T-helper 2 cell treated with Interferon-gamma antibody and Interleukin-4, amounts not matched to agents 100 ng/mL and 5 ng/mL, for 36 hours (primary cell): ENCODE measurements around the gene TXK. TPM values are rescaled to one million over a fixed set of nuclear protein-coding genes. Genes with fewer than 3 reads are reported as not detected.
"Not testable (repeated sequence)": the region's sequence is repeated elsewhere in the genome, so short reads cannot be mapped to it uniquely, and the experiment has no call there.

ENCODE experiments used
- intact Hi-C: fragments of 100-400 bp; cut with micrococcal nuclease; formaldehyde crosslinking; loops from one replicate; pipeline ENCODE4 v1.15.1; 2023
- total RNA-seq: library from RNA; stranded (reverse); gene quantifications from 2 replicates; pipeline ENCODE4 v1.2.3, GENCODE V29; 2022

The TXK gene
- total RNA-seq = 5.0 and 6.8 TPM in 2 replicates

DNA sequence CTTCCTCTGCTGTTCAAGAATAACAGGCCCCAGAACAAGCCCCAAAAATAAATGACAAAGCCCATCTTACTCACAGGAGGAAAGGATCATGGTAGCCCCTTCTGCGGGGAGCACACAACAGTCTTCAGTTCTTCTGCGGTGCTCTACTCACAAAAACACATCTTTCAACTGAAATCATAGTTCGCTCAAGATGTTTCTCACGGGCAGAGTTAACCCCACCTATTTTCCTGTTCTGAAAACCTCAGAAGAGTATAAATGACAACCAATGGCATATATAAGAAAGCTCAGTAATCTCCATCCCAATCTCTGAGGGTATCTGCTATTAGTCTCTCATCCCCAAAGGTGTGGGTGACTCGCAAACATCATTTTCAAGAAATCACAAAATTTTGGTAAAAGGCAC is at the start of gene TXK:
TSS of gene TXK (minus strand) at position 170 of the 400 bp plus-strand sequence. CDS start at position 90, 80 bp downstream.
- intact Hi-C loops = loop anchor here (10.0 kb wide), 2 partner anchors 701 to 1119 kb away; partner anchors contain the start of gene OCIAD1

DNA sequence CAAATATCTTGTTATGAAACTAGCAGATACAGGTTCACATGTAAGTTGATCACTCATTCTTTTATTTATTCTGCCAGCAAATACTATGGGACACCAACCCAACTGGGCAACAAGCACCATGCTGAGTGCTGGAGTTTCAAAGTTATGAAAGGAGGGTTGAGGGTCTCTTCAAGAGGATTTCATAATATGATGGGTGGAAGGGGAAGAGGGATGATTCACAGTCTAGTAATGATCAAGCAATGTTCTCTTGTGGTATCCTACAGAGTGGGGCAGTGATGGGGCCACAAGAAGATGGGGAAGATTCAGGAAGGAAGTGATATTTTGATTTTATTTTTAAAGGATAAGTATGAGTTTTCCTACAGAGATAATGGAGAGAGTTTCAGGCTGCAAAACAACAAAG is 46.2 kb upstream of the TXK start:
- intact Hi-C loops = no loop called here

DNA sequence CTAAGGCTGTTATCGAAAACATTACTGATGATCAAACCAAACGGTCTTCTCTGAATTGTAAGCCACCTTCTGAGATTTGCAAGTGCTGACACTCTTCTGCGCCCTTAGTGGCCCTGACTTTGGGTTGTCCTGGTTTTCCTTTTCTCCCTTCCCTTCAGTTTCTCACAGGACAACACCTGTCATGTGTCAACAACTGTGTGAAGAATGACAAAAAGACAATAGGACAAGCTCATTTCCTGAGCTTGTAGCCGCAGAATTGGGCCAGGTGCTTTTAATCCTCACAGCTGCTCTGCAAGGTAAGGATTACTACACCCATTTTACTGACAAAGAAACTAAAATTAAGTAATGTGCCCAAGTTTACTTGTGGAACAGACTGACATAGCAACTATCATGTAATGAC is 44.9 kb upstream of the TXK start:
- intact Hi-C loops = no loop called here

DNA sequence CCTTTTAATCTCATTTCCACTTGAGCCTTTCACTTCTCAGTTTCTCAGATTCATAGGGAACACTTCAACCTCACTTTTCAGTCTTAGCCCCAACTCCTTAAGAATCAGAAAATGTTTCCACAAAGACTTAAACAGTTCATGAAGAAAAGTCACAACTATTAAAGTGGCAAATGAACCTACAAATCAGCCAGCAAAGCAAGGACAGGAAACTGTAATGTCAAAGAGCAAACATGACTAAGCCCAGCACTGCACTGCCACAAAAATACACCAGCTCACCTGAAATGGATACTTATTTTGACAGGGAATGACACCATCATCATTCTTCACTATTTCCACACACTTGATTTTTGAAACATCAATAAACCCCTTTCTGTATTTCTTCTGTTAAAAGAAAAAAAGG is 41.8 kb upstream of the TXK start:
- intact Hi-C loops = no loop called here

DNA sequence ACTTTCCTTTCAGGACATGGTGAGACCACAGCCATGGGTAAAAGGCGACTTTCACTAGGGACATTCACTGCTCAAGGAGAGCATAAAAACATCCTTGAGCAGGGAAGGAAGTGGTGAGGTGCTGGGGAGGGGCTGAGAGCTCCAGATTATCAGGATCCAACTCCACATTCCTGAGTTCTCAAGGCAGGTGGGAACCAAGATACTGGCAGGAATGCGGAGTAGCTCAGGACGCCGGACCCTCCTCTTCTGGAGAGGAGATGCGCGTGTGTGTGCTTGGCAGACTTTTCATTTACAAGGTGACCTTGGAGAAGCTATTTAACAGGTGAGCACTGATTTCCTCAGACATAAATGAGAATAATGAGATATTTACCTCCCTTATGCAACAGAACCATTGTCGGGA is 41.3 kb upstream of the TXK start:
- intact Hi-C loops = no loop called here

DNA sequence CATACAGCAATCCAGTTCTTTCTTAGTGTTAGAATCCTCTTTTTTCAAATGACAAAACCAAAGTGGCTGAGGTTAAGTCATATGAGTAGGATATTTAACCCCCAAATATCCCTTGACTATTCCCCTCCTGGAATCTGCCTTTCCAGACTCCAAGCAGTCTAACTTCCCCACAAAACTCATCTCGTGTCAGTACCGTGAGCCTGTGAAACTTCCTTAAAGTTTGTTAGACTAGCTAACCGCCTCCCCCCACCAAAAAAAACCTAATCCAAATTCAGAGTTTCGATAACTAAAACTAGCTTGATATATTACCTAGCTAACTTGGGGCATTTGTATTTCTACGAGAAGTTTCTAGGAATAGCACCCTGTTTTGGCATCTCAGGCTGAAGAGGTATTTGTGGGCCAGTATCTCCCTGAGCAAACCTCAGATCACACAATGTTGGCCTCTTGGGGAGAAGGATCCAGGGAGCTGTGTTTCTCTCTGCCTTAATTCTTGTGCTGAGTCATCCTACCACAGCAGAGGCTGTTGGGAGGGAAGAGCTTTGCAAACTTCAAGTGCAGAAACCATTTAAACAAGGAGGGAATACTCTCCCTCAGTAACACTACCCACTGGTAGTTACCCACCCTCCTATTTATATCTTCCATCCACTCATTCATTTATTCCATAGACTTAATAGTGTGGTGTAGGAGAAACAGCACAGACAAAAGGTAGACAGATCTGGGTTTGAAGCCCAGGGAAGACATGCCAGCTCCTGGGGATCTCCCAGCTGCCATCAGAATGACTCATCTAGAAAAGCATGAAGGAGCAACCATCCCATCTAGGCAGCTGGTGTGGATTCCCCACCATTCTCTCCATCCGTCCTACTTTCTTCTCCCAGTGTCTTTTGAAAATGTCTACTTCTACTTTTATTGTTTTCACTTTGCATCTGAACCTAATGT is 39.3 kb upstream of the TXK start:
- intact Hi-C loops = no loop called here

DNA sequence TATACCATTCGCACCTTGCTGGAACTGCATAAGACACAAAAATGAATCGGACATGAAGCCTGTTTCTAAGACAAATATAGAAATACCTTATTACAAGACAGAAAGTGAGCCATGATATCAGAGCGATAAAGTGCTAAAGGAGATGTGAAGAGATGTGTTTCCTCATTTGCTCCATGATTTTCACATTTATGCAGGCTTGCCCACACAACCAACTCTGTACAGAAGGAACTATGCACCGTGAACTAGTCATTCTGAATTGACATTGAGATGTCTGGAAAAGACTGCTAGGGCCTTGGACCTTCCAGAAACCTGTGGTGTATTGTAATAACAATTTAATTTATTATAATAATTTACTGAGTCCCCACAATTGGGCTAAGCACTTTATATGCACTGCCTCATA is 38.6 kb upstream of the TXK start:
- intact Hi-C loops = no loop called here

DNA sequence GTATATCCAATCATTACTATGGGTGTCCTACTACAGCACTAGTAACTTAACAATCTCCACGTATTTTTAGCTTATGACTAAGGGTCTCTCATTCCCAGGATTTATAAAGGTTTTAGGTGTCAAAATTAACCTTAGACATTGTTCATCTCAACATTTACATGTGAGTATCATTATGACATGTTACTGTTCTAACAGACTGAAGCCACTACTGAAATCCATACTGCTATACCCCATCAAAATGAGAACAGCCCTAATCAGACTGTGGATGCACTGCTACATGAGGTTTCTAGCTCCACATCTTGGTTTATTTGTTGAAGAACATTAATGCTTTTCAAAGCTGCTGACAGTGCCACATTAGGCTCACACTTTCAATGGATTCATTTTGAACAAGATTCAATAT is 35.6 kb upstream of the TXK start:
- intact Hi-C loops = no loop called here

DNA sequence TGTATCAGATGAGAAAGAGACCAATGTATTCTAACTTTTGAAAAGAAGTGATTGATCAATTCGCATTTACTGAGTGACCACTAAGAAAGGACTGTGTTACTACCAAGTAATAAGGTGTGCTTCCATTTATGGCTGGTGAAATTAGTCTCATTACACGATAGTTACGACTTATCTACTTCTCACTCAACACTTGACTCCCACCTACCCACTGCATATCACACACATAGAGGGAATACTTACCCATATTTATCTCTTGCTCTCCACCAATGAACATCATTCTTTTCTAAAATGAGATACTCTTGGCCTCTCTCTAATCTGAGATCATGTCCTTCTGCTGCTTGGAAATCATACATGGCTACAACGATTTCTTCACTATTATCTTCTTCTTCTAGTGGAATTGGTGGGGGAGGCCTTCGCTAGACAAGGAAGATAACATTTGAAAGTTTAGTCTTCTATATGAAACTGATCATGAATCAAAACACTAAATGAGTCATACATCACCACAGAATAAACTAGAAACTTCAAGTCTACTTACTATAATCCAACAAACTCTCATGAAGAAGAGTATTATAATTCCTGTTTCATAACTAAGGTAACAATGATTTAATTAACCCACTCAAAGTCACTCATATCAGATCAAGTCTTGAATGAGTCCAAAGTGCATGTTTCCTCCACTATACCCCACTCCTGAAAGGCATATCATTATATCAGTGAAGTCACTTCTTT is 33.7 kb upstream of the TXK start:
- intact Hi-C loops = no loop called here

DNA sequence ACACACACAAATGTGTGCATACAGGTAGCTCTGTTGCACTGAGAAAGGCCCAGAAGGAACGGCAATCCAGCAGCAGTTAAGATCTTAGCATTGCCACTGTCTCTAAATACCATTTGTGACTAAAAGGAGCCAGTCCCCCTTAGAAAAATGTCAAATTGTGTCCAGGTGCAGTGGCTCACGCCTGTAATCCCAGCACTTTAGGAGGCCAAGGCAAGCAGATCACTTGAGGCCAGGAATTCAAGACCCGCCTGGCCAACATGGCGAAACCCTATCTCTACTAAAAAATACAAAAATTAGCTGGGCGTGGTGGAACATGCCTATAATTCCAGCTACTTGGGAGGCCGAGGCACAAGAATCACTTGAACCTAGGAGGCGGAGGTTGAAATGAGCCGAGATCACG is 30.5 kb upstream of the TXK start:
- intact Hi-C loops = not testable (repeated sequence)

DNA sequence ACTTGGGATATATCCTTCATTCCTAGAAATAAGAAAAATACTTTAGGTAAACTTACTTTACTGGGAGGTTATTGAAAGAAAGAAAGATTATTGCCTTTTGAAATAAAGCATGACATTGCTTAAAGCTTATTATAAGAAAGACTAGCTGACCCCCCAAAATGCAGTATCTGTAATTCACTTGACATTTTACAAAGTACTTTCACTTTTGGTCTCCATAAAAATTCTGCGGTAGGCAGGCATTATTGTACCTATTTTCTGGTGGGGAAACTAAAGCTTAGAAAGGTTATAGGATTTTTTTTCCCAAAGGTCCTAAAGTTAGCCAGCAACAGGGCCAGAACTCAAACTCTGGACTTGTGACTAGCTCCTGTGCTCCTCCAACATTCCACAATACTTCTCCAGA is 29.7 kb upstream of the TXK start:
- intact Hi-C loops = no loop called here

DNA sequence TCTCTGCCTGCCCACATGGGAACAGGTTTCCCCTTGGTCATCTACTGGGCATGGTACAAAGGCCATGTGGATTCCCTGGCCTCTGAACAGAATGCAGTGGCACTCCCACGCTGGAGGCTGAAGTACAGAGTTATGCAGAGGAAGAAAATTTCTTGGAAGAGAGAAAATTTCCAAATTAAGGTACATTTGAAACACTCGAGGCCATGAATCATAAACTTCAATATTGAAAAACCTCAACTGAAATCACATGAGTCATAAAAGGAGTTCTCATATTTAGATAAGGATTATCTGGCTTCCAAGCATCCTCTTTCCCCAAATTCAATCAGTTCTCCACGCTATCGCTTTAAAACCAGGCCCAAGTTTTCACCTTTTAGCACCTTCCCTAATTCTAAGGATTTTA is 28.1 kb upstream of the TXK start:
- intact Hi-C loops = no loop called here

DNA sequence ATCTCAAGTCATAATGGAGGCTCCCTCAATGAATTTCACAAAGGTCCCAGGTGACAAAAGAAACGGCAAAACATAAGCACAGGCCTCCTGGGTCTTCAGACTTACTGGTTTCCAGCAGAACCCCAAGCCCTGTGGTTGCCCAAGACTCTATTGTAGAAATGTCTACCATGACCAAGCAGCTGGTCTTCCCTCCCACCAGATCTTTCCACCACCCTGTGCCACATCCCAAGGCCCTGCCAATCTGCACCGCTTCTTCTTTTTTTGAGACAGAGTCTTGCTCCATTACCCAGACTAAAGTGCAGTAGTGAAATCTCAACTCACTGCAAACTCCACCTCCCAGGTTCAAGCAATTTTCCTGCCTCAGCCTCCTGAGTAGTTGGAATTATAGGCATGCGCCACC is 23.2 kb upstream of the TXK start:
- intact Hi-C loops = no loop called here

DNA sequence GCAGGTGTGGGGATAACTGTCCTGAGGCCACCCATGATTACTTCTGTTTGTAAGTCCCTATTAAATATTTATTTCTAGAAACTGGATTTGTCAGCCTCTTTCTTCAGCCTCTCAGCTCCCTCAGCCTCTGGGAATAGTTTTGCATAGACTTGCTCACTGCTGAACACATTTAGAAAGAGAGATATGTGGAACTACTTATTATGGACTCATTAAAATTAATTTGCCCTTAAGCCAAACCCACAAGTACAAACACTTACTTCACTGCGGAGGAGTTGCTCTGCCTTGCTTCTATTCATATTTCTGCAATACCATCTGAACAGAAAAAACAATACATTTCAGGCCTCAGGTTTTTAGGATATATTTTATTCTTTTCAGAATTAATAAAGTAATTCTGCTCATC is 22.4 kb upstream of the TXK start:
- intact Hi-C loops = no loop called here

DNA sequence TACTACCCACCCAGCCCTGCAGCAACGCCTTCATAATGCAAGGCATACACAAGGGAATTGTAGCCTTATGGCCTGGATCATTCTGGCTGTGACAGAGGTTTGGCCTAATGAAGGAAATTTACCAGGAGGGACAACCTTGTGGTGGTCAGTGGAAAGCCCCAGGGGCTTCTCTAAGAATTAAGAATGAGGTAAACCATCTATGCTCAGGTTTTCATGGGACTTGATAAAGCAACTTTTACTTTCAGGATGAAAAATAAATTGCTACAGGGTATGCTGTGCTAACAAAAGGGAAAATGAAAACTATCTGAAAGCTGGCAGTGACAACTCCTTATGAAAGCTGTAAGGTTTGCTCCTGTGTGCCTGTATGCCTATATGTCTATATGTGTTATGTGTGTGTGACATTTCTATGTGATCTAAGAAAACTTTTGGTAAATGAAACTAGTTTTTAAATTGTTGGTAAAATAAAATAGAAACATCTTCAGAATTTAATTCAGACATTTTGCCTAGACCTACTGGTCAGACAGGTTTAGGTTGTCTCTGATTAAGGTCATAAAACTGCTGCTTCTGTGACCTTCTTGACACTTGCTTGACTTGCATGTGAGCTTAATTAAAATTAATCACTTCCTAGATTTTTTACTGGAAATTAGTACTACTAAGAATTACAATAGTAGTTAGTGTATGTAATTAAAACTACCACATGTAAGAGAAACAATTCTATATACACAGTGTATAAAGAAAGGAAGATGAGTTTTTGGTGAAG is 19.9 kb upstream of the TXK start:
- intact Hi-C loops = no loop called here

DNA sequence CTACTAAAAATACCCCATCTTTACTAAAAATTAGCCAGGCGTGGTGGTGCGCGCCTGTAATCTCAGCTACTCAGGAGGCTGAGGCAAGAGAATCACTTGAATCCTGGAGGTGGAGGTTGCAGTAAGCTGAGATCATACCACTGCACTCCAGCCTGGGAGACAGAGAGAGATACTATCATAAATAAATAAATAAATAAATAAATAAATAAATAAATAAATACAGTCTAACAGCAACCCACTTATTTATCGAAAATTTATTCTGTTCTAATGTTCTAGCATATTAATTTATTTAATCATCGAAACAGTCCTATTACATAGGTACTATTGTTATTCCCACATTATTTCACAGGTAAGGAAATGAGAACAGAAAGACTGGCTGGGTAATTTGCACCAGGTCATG is 18.2 kb upstream of the TXK start:
- intact Hi-C loops = no loop called here

DNA sequence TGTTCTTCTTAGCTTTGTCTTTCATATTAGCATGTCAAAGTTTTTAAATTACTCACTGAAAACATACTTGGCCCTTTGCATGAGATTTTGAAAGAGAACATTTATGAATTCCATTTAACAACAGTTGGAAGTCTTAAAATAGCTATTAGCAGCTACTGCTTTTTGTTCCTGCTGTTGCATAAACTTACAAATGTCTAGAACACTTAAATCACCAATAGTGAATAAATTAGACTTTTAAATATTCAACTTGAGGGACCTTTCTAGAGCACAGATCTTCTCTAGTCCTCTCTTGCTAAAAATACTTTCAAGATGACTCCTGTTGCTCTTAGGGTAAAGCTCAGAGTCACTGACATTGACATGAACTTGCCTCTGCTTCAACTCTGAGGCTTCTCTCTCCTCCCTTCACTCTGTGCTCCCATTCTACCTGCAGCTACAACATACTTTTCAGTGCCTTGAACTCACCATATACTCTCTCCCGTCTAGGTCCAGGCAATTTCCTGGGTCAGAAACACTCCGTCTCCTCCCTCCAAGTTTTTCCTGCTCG is 15.8 kb upstream of the TXK start:
- intact Hi-C loops = no loop called here

DNA sequence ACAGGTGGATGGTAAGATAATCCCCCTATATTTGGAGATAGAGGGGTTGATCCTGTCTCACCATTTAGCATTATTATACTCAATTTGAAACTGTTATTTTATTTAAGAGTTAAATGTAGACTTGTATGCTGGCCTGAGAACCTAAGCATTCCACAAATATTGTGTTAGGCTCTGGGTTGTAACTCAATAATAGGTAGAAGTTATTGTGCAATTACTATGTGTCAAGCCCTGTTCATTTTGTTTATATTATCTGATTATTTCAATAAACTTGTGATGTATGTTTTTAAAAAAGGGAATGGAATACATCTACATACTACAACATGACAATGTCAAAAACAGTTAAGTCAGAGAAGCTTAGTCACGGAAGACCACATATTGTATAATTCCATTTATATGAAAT is 13.6 kb upstream of the TXK start:
- intact Hi-C loops = no loop called here

DNA sequence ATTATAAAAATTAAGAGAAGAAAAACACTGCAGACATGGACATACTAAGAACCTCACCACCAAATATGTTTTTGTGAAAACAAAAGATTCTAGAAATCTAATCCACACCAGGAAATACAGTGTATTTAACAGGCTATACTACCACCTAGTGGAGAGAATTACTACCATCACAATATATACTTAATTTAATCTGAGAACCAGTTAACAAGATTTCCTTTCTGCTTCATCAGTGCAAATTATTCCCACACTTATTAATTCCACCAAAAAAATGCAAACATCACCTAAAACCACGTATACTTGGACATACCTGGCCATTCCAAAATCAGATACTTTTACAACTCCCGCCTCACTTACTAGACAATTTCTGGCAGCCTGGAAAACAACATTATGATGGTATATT is 7.0 kb upstream of the TXK start:
- intact Hi-C loops = loop anchor here (1.0 kb wide), 1 partner anchor 107 kb away; no protein-coding TSS in a partner anchor

DNA sequence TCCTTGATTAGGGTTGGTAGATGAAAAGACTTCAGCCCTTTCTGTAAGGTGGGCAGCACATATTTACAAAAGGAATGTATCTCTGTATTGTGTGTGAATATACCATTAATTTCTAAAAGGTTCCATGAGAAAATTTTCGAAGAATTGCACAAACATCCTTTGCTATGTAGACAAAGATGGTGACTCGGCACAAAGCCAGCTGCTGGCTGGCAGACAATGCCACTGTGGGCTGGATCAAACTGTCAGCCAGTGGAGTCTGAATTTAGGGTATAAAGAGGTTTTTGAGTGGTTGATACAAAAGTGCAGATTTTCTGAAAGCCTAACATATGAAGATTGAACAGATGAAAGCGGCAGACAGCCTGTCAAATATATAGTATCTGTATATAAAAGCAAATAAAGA is 5.6 kb upstream of the TXK start:
- intact Hi-C loops = loop anchor here (1.0 to 10.0 kb wide), 5 partner anchors 11 to 1125 kb away; partner anchors contain the start of gene OCIAD1

DNA sequence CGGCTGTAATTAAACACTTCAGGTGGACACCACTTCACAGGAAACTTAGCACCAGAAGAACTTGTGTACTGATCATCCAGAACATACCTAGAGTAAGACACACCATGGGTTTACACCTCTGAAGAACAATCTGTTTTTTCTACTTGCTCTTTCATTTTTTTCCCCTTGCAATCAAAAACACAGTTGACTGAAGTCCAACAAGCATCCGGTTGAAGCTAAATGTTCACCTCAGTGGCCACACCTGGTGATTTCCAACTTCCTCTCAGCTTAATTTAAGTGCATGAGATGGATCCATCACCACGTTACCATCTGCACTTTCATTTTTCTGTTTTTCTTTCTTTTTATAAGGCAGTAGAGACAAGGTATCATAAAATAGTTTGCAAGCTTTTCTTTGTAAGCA is 4.9 kb upstream of the TXK start:
- intact Hi-C loops = loop anchor here (1.0 to 10.0 kb wide), 5 partner anchors 11 to 1124 kb away; partner anchors contain the start of gene OCIAD1
